GM12878 (cell line): ENCODE results near the gene MGST3. TPM values are rescaled to one million over a fixed set of nuclear protein-coding genes. Genes with fewer than 3 reads are reported as not detected.
A peak's percentile ranks its signal among the peaks of the same experiment; 100 is the strongest.

ENCODE experiments used
- ATAC-seq: fragments of 200-7000 bp; cut with Tn5 transposase; 3 replicates; pipeline ENCODE4 v1.9.1; 2020; ENCODE audit warnings: mild to moderate bottlenecking, moderate library complexity
- BruUV-seq: library from RNA; stranded (reverse); fragments of 400-500 nt; replicated peaks from 2 replicates; lab custom pipeline; 2021; lab: Mats Ljungman, UMichigan
- CTCF ChIA-PET: fragments of 300-600 bp; sonication (Branson Sonifier 250); formaldehyde crosslinking; extraction: SDS; loops from one replicate; lab custom pipeline; 2021; ENCODE audit warnings: inconsistent platforms; lab: Yijun Ruan, JAX
- POLR2A ChIA-PET: fragments of 350-600 bp; formaldehyde crosslinking; extraction: SDS; loops from one replicate; lab custom pipeline; 2021; ENCODE audit warnings: inconsistent platforms; lab: Charles Lee
- RAD21 ChIA-PET: fragments of 300-600 bp; sonication (Branson Sonifier 250); formaldehyde crosslinking; loops from one replicate; lab custom pipeline; 2023; ENCODE audit warnings: antibody characterized with exemption; ENCODE audit not compliant: unreplicated experiment; lab: Charles Lee
- SMC1A ChIA-PET: fragments of 300-600 bp; sonication (Branson Sonifier 250); formaldehyde crosslinking; loops from one replicate; lab custom pipeline; 2023; ENCODE audit not compliant: unreplicated experiment, uncharacterized antibody; lab: Charles Lee
- DNase-seq: peaks from one replicate; pipeline ENCODE4 v3.0.0-alpha.2; 2011; ENCODE audit warnings: low read depth, low spot score
- FAIRE-seq: peaks from 3 replicates; lab custom pipeline; 2011; peaks lifted over from hg19 to GRCh38; lab: Jason Lieb, UNC
- H2AFZ ChIP-seq: 2 replicates; pipeline ENCODE4 v1.6.0; 2011; ENCODE audit warnings: low read depth, low read length, control low read depth; ENCODE audit not compliant: control insufficient read depth
- H3K27ac ChIP-seq: 2 replicates; pipeline ENCODE4 v1.5.1; 2011; ENCODE audit warnings: control low read depth; ENCODE audit not compliant: control insufficient read depth, insufficient read depth
- H3K27me3 ChIP-seq, 2 experiments: replicated peaks in 1 of 2; 2 replicates each; pipeline versions ENCODE4 v1.6.0 to v1.6.1; 2011; ENCODE audit warnings: low read length in 1 of 2; ENCODE audit not compliant: control insufficient read depth in 2 of 2, insufficient read depth in 2 of 2
- H3K36me3 ChIP-seq, 2 experiments: 2 replicates each; pipeline ENCODE4 v1.5.1; 2011; ENCODE audit warnings: low read length in 1 of 2; ENCODE audit not compliant: control insufficient read depth in 2 of 2, insufficient read depth in 2 of 2
- H3K4me1 ChIP-seq: 2 replicates; pipeline ENCODE4 v1.6.1; 2011; ENCODE audit warnings: mild to moderate bottlenecking, low read length, moderate library complexity, mixed read lengths; ENCODE audit not compliant: control insufficient read depth, insufficient read depth
- H3K4me2 ChIP-seq: 2 replicates; pipeline ENCODE4 v1.6.0; 2011; ENCODE audit warnings: control low read depth; ENCODE audit not compliant: control insufficient read depth, insufficient read depth
- H3K4me3 ChIP-seq: fragments of 200-600 bp; sonication (generic); 2 replicates; pipeline ENCODE4 v1.5.1; 2016
- H3K79me2 ChIP-seq: 2 replicates; pipeline ENCODE4 v1.6.0; 2011; ENCODE audit warnings: low read length; ENCODE audit not compliant: control insufficient read depth, insufficient read depth
- H3K9ac ChIP-seq: 2 replicates; pipeline ENCODE4 v1.8.0; 2011; ENCODE audit warnings: low read length, control low read depth, mixed read lengths; ENCODE audit not compliant: control insufficient read depth, insufficient read depth
- H3K9me3 ChIP-seq: replicated peaks from 3 replicates; pipeline ENCODE4 v1.5.1; 2011; ENCODE audit warnings: mild to moderate bottlenecking, low read length; ENCODE audit not compliant: control insufficient read depth, insufficient read depth
- H4K20me1 ChIP-seq: 2 replicates; pipeline ENCODE4 v1.6.0; 2011; ENCODE audit not compliant: control insufficient read depth, insufficient read depth
- BCLAF1 ChIP-seq: fragments of 450-650 bp; IDR thresholded peaks from 2 replicates; pipeline ENCODE4 v1.6.1; 2017; ENCODE audit warnings: antibody characterized with exemption, mild to moderate bottlenecking, moderate library complexity
- CUX1 ChIP-seq: IDR thresholded peaks from 2 replicates; pipeline ENCODE4 v1.6.1; 2012; ENCODE audit warnings: improper control_type of control experiment, low read depth, low read length; ENCODE audit not compliant: insufficient replicate concordance
- IKZF2 ChIP-seq, 2 experiments: fragments of 450-650 bp; IDR thresholded peaks; 2 replicates each; pipeline ENCODE4 v1.6.1; 2017; ENCODE audit warnings: mild to moderate bottlenecking in 2 of 2, moderate library complexity in 2 of 2
- PAX5 ChIP-seq: IDR thresholded peaks from 2 replicates; pipeline ENCODE4 v1.6.1; 2011; ENCODE audit warnings: low read depth, low read length, borderline replicate concordance
- RCOR1 ChIP-seq: conservative IDR thresholded peaks from 2 replicates; pipeline ENCODE4 v1.6.1; 2012; ENCODE audit warnings: low read depth, low read length, improper control_type of control experiment
- SIN3A ChIP-seq: IDR thresholded peaks from 2 replicates; pipeline ENCODE4 v1.6.1; 2012; ENCODE audit warnings: low read depth, low read length, improper control_type of control experiment
- SRF ChIP-seq, 2 experiments: IDR thresholded peaks; 2 replicates each; pipeline ENCODE4 v1.6.1; 2011; ENCODE audit warnings: low read depth in 2 of 2, low read length in 2 of 2, mild to moderate bottlenecking in 1 of 2, moderate library complexity in 1 of 2
- ZBTB11 ChIP-seq: fragments of 450-650 bp; formaldehyde crosslinking; IDR thresholded peaks from 2 replicates; pipeline ENCODE4 v1.5.0; 2022; ENCODE audit warnings: mild to moderate bottlenecking, missing genetic modification characterization
- ZNF207 ChIP-seq: fragments of 450-650 bp; IDR thresholded peaks from 2 replicates; pipeline ENCODE4 v1.6.1; 2014; ENCODE audit warnings: antibody characterized with exemption, mild to moderate bottlenecking, borderline replicate concordance
- WGBS: methylation state at CpG from one replicate; pipeline ENCODE4 v1.1.6; 2016; ENCODE audit warnings: low lambda C conversion rate; ENCODE audit not compliant: insufficient replicate concordance, insufficient coverage; ENCODE audit errors: missing lambda C conversion rate; 5-methylcytosine and 5-hydroxymethylcytosine counted together
- in situ Hi-C: fragments of 300-500 bp; cut with MboI; formaldehyde crosslinking; loops from 9 replicates; pipeline ENCODE4 v1.14.3; 2018; ENCODE audit warnings: mixed read lengths
- intact Hi-C: fragments of 100-400 bp; cut with micrococcal nuclease; formaldehyde crosslinking; loops from one replicate; pipeline ENCODE4 v1.14.2; 2022; ENCODE audit not compliant: unreplicated experiment
- polyA plus RNA-seq, 11 experiments: library from polyadenylated mRNA; depleted of rRNA in 4 of 11; unstranded in 6 of 11; stranded (reverse) in 5 of 11; fragments of >200 nt; fragmentation: Nextera tagmentation in 4 of 11; fragmentation: Illumina TruSeq in 1 of 11; extraction: Ambion mirVana in 4 of 11; extraction: Trizol in 1 of 11; gene quantifications; 1 replicate in 1 of 11; 2 replicates in 10 of 11; pipeline versions ENCODE4 v1.2.1 to v1.2.3, GENCODE V29; 2011 to 2016; ENCODE audit warnings: inconsistent platforms in 2 of 11, missing spikeins in 2 of 11, low read depth in 1 of 11
- total RNA-seq, 4 experiments: library from RNA; depleted of rRNA in 3 of 4; stranded (reverse); fragments of >200 nt in 3 of 4; fragmentation: Illumina TruSeq in 1 of 4; extraction: Trizol in 1 of 4; gene quantifications; 2 replicates each; pipeline versions ENCODE4 v1.2.1 to v1.2.3, GENCODE V29; 2013 to 2021

Gene MGST3
- total and polyA plus RNA-seq, 10 of the 15 experiments (the other 5 are each of a cell fraction or from before 2014, with no cell fraction given), result 37.3 to 145 (median 68.8) TPM

- no TSS peak for BruUV-seq
- ChIA-PET CTCF (interaction anchor here (0.7 to 6.5 kb wide), 34 partner anchors 9 to 240 kb away, joined by 3 to 62 read pairs (median 4); partner anchors contain the start of genes ALDH9A1, TMCO1 and UCK2), SMC1A (interaction anchor here (0.6 to 2.5 kb wide), 24 partner anchors 11 to 484 kb away, joined by 3 to 26 read pairs (median 4); partner anchors contain the start of genes ALDH9A1, MGST3 and TMCO1), POLR2A (interaction anchor here (0.7 to 1.7 kb wide), 5 partner anchors 11 to 237 kb away, joined by 3 to 13 read pairs (median 3); partner anchors contain the start of gene ALDH9A1), RAD21 (interaction anchor here (0.7 to 2.2 kb wide), 16 partner anchors 10 to 228 kb away, joined by 3 to 21 read pairs (median 3); partner anchors contain the start of genes ALDH9A1 and TMCO1)
- DNase-seq, result peak; percentile 24
- Histone ChIP-seq H3K9me3 (no peaks in the 10 kb centered on the region; the same call in 2 of the 3 replicates), H3K9ac (peak overlapping the region; percentile 33; the same call in 1 of the 2 replicates), H3K4me1 (peaks cover 10% of the 10 kb centered on the region), H3K27ac (peak overlapping the region; percentile 77), H2AFZ (peak overlapping the region; percentile 28), H3K36me3 (peaks cover 0 to 30% of the 10 kb centered on the region in 2 experiments; a peak in 3 of 4 replicates), H3K4me3 (peak overlapping the region; percentile 21), H3K4me2 (peak overlapping the region; percentile 76), H3K79me2 (peaks cover 18% of the 10 kb centered on the region), H3K27me3 (no peaks in the 10 kb centered on the region), H4K20me1 (no peaks in the 10 kb centered on the region)
- ATAC-seq, result peak; percentile 90
- FAIRE-seq, result no peak
- 41% methylated on average over 6 of the region's 6 CpGs for WGBS
- intact Hi-C loops (no loop called here), in situ Hi-C loops (no loop called here)
- TF ChIP-seq BCLAF1 (no peak), ZNF207 (no peak), RCOR1 (no peak), PAX5 (no peak), IKZF2 (IDR thresholded peaks at IDR 0.05) (0 out of 4 replicates have a peak, but pooled peaks of 1 of the 2 experiments have one; percentile 14), SIN3A (no peak), SRF (IDR thresholded peaks at IDR 0.05; ENCODE audit: low read depth in 2 of 2, low read length in 2 of 2) (no peak), ZBTB11 (CRISPR knock-in tag) (no peak), CUX1 (no peak)
Observed at GRCh38 chr1:165686121-165686970, 55.3 kb downstream of the MGST3 start.
